GM18951 (cell line): ENCODE data around the gene BAHD1.
A peak's percentile ranks its signal among the peaks of the same experiment; 100 is the strongest.

Experiments
- POLR2A ChIP-seq: IDR thresholded peaks from 4 replicates; pipeline ENCODE4 v1.6.1; 2011; ENCODE audit warnings: mild to moderate bottlenecking; ENCODE audit not compliant: insufficient read length, insufficient read depth; ENCODE audit errors: extremely low read depth
- in situ Hi-C: fragments of 300-500 bp; cut with MboI; formaldehyde crosslinking; loops from one replicate; pipeline ENCODE4 v1.12.0; 2022; ENCODE audit warnings: low sequenced_read_pairs, mixed read lengths, inconsistent platforms; ENCODE audit not compliant: unreplicated experiment

BAHD1 gene

DNA sequence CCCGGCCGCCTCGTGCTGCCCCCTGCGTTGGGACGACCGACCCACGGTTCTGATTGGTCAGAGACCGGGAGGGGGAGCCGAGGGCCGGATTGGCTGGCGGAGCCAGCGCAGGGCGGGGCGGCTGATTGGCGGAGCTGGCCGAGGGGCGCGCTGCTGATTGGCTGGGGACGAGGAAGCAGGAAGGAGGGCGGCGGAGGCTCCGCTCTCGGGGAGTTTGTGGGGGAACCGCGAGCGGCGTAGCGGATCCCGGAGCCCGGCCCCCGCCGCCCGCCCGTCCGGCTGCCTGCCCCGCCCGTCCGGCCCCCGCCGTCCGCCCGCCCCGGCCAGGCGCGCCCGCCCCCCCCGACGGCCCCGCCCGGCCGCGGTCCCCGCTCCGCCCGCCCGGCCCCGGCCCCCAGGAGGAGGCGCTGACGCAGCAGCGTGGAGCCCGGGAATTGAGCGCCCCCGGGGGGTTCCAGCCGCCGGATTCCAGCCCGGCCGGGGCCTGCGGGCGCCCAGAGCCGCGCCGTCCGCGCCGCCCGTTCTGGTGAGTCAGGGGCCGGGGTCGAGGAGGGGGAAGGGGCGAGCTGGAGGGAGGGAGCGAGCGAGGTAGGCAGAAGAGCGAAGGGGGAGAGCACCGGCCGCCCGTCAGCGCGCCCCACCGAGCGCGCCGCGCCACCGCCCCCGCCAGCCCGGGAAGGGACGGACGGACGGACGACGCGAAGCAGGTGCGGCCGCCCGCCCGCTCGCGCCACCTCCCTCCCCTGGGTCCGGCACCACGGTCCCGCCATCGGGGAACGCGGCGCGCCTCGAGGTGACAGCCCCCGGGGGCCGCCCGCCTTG is at the start of gene BAHD1:
Gene BAHD1 (plus strand): TSS at position 211 of the 822 bp plus-strand sequence. CDS start 17,512 bp downstream, outside the sequence.
- in situ Hi-C loops: no loop called here
- peak; percentile 67 for TF ChIP-seq POLR2A

DNA sequence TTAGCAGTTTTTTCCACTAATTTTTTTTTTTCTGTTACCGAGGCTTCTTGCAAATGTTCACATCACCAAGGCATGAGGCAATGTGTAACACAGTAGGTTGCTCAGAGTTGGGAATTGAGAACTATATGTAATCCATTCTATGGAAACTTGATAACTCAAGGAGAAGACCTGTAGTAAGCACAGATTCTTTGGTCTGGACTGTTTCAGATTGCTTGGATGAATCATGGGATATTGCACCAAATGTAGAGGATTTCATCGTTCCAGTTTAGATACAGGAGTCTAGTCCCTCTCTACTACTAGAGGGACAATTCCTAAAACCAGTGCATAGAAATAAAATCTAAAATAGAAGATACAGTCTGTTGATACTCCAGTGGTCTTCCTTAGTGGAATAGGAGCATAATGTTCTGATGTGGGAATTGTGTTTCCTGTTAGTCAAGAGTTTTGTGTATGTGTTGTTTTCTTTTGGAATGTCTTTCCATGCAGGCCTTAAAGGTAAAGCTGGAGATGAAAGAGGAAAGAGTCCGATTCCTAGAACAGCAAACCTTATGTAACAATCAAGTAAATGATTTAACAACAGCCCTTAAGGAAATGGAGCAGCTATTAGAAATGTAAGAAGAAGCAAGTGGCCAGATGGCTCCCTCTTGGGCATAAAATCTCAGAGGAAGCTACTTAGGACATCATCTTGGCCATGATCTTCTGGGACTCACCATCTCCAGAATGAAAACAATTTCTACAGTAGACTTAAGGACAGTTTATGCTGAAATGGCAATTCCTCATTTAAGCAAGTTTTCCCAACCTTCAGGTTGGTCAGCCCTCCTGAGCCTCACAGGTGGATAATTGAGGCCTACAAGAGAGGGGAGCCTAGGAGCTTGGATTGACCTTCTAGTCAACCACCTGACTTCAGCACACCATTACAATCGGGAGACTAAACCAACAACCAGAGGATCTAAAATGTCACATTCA is 47.5 kb upstream of the BAHD1 start:
- no peak for TF ChIP-seq POLR2A
- in situ Hi-C loops: no loop called here

DNA sequence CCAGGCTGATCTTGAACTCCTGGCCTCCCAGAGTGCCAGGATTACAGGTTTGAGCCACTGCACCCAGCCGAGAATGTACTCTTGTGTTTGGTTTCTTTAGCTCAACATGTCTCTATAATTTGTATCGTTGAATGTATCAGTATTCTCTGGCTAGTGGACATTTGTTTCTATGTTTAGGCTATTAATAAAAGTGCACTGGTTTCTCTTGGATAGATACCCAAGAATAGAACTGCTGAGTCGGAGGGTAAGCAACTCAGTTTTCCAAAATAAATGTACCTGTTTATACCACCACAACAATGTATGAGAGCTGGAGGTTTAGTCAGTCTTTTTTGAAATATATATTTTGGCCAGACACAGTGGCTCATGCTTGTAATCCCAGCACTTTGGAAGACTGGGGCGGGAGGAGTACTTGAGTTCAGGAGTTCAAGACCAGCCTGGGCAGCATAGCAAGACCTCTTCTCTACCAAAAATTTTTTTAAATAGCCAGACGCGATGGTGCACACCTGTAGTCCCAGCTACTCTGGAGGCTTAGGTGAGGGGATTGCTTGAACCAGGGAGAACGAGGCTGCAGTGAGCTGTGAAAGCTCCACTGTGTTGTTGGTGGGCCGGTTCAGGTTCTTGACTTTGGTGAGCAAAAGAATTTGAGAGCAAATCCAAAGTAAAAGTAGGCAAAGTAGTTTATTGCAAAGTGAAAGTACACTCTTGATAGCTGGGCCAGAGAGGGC is 42.9 kb upstream of the BAHD1 start:
- in situ Hi-C loops: no loop called here
- TF ChIP-seq POLR2A: no peak

DNA sequence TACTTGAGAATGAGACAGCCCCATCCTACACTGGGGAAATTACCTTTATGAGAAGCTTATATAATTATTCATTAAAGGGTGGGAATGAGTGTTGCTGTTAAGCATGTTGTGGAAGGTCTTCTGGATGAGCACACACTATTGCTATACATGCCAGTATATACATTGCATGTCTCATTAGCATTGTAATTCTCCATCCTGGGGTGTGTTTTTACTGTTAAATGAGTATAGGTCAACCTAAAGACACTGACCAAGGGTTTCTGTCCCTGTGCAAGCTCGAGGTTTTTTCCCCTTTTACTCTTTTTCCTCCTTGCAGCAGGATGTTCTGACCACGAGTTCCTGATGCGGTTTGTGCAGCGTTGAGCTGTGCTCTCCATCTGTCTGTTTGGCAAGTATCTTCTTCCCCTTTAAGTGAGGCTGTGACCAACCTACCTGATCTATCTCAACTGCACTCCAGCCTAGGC is 42.3 kb upstream of the BAHD1 start:
- in situ Hi-C loops: no loop called here
- no peak for TF ChIP-seq POLR2A

DNA sequence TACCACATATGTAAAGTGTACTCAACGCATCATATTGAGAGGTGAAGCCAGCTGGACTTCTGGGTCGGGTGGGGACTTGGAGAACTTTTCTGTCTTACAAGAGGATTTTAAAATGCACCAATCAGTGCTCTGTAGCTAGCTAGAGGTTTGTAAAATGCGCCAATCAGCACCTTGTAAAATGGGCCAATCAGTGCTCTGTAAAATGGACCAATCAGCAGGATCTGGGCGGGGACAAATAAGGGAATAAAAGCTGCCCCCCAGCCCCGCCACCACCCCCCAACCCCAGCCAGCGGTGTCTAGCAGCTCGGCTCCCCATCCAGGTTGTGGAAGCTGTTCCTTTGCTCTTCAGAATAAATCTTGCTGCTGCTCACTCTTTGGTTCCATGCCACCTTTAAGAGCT is 41.4 kb upstream of the BAHD1 start:
- TF ChIP-seq POLR2A: no peak
- in situ Hi-C loops: no loop called here

DNA sequence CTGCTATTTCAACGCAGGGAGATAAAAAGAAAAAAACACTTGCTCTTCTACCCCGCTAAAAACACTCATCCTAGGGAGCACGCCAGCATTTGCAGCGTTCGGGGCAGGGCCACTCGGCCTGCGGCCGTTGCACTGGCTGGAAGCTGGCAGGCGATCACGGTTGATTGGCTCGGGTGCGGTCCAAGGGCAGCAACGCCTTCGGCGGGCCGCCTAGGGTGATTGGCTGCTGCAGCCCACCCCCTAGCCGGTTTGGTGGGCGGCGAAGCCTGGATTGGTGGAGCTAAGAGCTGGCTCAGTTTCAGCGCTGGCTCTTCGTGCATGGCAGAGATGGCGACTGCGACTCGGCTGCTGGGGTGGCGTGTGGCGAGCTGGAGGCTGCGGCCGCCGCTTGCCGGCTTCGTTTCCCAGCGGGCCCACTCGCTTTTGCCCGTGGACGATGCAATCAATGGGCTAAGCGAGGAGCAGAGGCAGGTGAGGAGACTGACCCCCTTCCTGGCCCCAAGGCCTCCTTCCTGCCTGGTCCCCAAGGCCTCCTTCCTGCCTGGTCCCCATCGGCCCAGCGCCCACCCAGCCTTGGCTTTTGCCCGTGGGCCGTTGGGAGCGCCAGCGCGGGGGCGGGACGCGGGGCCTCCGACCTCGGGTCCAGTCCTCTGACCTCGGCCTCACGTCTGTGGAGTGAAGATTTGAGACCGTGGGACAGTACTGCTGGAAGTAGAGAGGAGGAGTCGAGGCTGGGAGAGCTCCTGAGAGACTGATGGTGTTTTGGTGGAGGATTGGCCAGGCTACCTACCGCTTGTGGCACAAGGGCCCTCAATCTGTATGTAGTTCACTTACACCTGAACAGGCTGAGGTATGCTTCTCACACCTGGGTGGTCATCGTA is 35.0 kb upstream of the BAHD1 start, which contains the start of gene IVD:
Gene IVD (plus strand): TSS at position 295 of the 881 bp plus-strand sequence. CDS start 33 bp downstream, at position 328.
- TF ChIP-seq POLR2A: peak; percentile 92
- in situ Hi-C loops: no loop called here

DNA sequence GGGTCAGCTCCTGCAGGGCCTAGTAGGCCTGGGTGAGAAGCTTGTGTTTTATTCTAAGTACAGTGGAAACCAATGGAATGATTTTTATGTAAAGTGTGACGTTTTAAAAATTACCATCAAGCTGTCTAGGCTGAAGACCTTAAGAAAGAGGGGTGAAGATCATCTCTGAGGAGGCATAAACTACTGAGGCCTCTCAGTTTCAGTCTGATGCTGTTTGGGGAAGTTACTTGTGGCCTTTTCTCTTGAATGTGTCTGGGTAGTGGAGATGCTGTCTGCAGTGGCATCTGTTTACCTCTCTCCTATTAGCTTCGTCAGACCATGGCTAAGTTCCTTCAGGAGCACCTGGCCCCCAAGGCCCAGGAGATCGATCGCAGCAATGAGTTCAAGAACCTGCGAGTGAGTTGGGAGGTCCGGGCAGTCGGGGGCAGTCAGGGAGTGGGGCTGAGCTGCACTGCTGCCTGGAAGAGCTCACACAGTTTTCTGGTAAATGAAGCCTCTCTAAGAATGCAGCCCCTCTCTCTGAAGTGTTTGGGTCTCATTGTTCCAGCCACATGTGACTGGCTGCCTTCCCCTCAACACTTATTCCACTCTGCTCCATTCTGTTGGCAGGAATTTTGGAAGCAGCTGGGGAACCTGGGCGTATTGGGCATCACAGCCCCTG is 33.3 kb upstream of the BAHD1 start:
- no peak for TF ChIP-seq POLR2A
- in situ Hi-C loops: no loop called here

DNA sequence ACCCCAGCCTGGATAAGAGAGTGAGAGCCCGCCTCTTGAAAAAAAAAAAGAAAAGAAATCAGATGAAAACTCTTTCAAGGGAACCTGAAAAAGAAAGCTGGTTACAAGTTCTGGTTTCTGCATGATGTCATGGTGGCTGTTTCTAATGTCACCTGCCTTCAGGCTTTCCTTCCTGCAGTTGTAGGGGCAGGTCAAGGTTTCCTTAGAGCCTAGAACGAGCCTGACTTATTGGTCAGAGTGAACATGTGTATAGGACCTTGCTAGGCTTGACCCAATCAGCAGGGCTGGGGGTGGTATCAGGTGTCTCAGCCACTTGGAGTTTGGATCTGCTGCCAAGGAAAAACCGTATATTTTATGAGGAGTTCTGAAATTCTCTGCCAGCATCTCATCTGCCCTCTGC is 31.4 kb upstream of the BAHD1 start:
- in situ Hi-C loops: no loop called here
- no peak for TF ChIP-seq POLR2A

DNA sequence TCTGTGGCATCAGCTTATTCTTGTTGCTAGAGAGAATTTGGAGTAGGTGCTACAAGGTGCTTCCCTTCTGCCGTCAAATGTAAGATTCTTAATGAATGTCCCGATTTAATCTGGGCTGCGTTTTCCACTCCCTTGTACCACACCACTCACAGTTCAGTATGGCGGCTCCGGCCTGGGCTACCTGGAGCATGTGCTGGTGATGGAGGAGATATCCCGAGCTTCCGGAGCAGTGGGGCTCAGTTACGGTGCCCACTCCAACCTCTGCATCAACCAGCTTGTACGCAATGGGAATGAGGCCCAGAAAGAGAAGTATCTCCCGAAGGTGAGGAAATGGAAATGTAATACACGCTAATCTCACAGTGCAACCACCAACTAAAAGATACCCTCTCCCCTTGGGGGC is 30.3 kb upstream of the BAHD1 start:
- TF ChIP-seq POLR2A: no peak
- in situ Hi-C loops: no loop called here

DNA sequence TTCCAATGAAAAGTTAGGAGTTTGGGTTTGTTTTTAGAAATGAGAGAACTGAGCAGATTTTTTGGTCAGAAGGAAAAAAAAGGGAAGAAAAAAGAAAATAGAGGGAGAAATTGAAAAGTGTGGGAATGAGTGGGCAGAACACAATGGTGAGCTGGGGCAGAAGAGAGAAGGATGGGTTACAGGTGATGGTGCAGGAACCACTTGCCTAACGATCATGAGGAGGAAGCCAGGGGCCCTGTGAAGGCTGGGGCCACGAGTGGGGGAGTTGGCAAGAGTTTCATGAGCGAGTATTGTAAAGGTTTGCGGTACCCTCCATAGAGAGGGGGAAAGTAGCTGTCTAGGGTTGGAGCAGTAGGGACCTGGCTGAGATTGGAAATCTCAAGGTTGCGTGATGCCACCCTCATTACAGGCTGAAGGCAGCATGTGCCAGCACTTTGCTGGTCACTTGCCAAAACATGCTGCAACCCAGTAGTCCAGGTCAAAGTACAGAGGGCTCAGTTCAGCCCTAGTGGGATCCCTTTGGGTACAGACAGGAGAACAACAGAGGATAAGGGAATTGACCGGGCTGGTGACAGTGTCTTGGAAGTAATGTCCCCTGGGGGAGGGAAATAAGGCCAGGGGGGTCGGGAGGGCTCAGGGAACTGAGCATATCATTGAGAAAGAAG is 28.5 kb upstream of the BAHD1 start:
- in situ Hi-C loops: no loop called here
- TF ChIP-seq POLR2A: no peak

DNA sequence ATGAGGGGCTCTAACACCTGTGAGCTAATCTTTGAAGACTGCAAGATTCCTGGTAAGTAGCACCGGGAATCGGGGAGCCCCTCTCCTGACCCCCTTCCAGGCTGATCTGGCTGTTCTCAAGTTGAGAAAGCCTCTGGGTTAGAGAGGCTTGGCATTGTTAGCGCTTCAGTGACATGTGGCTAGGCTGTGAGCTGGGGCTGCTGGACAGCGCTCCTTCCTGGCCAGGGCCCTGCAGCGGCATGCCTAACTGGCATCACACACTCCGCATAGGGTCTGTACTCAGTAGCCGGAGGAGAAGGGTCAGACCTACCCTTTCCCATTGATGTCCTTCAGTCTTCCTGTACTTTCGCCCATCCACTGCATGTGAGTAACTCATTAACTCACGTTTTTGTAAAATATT is 27.7 kb upstream of the BAHD1 start:
- in situ Hi-C loops: no loop called here
- TF ChIP-seq POLR2A: no peak
